ENCODE data around the gene PANX1. TPM values are rescaled to one million over a fixed set of nuclear protein-coding genes. Genes with fewer than 3 reads are reported as not detected.

Gene PANX1
- total RNA-seq, 1 donor from 2014 or later: 58.0 TPM

DNA sequence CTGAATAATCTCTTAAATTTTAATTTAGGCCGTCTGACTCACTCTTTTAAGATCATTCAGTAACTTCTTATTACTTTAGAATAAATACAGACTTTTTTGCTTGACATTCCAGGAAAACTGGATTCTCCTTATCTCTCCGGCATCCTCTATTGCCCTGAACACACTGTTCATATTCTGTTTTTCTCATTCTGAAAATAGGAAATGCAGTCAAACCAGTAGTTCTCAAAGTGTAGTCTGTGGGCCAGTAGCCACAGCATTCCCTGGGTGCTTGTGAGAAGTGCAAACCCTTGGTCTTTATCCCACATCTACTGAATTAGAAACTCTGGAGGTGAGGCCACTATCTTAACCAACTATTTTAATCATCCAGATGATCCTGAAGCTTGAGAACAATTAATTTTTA, 84.3 kb downstream of the PANX1 start:
- TF ChIP-seq, protein P1, sequence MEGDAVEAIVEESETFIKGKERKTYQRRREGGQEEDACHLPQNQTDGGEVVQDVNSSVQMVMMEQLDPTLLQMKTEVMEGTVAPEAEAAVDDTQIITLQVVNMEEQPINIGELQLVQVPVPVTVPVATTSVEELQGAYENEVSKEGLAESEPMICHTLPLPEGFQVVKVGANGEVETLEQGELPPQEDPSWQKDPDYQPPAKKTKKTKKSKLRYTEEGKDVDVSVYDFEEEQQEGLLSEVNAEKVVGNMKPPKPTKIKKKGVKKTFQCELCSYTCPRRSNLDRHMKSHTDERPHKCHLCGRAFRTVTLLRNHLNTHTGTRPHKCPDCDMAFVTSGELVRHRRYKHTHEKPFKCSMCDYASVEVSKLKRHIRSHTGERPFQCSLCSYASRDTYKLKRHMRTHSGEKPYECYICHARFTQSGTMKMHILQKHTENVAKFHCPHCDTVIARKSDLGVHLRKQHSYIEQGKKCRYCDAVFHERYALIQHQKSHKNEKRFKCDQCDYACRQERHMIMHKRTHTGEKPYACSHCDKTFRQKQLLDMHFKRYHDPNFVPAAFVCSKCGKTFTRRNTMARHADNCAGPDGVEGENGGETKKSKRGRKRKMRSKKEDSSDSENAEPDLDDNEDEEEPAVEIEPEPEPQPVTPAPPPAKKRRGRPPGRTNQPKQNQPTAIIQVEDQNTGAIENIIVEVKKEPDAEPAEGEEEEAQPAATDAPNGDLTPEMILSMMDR (IDR thresholded peaks at IDR 0.05; ENCODE audit: partially characterized antibody, unreplicated experiment): no peak
- no peak overlapping the region for H3K4me3 Mint-ChIP-seq (ENCODE audit: unreplicated experiment)
- H3K4me1 Mint-ChIP-seq (ENCODE audit: low read depth, unreplicated experiment): no peaks in the 10 kb centered on the region
- no peak overlapping the region for H3K27ac Mint-ChIP-seq (ENCODE audit: unreplicated experiment)
- no peaks in the 10 kb centered on the region for H3K9me3 Mint-ChIP-seq (ENCODE audit: unreplicated experiment)
- H3K36me3 Mint-ChIP-seq (ENCODE audit: unreplicated experiment): no peaks in the 10 kb centered on the region
- H3K27me3 Mint-ChIP-seq (ENCODE audit: unreplicated experiment): no peaks in the 10 kb centered on the region
- no peak for DNase-seq

DNA sequence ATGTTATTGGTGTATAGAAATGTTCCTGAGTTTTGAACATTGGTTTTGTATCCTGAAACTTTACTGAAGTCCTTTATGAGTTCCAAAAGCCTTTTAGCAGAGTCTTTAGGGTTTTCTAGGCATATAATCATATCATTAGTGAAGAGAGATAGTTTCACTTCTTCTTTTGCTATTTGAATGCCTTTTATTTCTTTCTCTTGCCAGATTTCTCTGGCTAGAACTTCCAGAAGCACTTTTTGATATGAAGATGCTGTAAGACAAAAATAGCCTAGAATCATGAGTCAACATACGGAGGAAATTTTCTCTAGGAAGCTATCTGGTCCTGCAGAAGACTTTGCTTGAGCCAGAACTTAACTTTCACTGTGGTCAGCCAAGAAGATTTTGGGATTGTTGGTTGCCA, 89.1 kb downstream of the PANX1 start:
- Mint-ChIP-seq H3K27ac (ENCODE audit: unreplicated experiment) (no peak overlapping the region), H3K4me3 (ENCODE audit: unreplicated experiment) (no peak overlapping the region), H3K4me1 (ENCODE audit: low read depth, unreplicated experiment) (no peaks in the 10 kb centered on the region), H3K36me3 (ENCODE audit: unreplicated experiment) (peaks cover 15% of the 10 kb centered on the region), H3K27me3 (ENCODE audit: unreplicated experiment) (no peaks in the 10 kb centered on the region), H3K9me3 (ENCODE audit: unreplicated experiment) (peaks cover 4% of the 10 kb centered on the region)
- DNase-seq: no peak
- TF ChIP-seq, protein P1 (IDR thresholded peaks at IDR 0.05; ENCODE audit: partially characterized antibody, unreplicated experiment): no peak

DNA sequence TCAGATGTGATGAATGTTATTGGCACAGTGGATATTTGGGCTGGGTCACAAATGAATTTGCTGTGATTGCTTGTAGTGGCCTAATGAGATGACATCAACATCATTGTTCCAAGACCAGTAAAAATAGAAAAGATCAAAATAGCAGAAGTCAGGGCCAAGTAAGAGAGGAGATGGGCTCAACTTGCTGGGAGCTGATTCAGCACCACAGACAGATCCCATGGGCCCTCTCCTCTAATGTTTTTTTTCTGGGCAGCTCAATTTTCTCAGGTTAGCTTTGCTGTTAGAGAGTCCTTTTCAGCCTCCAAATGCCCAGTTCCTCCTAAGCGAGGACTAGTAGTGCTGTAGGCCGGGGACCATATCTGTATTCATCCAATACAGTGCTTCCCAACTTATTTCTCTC, 89.7 kb downstream of the PANX1 start:
- Mint-ChIP-seq H3K9me3 (ENCODE audit: unreplicated experiment) (peaks cover 4% of the 10 kb centered on the region), H3K27ac (ENCODE audit: unreplicated experiment) (no peak overlapping the region), H3K27me3 (ENCODE audit: unreplicated experiment) (no peaks in the 10 kb centered on the region), H3K4me1 (ENCODE audit: low read depth, unreplicated experiment) (no peaks in the 10 kb centered on the region), H3K4me3 (ENCODE audit: unreplicated experiment) (no peak overlapping the region), H3K36me3 (ENCODE audit: unreplicated experiment) (peaks cover 15% of the 10 kb centered on the region)
- DNase-seq: no peak
- TF ChIP-seq, protein P1 (IDR thresholded peaks at IDR 0.05; ENCODE audit: partially characterized antibody, unreplicated experiment): no peak

DNA sequence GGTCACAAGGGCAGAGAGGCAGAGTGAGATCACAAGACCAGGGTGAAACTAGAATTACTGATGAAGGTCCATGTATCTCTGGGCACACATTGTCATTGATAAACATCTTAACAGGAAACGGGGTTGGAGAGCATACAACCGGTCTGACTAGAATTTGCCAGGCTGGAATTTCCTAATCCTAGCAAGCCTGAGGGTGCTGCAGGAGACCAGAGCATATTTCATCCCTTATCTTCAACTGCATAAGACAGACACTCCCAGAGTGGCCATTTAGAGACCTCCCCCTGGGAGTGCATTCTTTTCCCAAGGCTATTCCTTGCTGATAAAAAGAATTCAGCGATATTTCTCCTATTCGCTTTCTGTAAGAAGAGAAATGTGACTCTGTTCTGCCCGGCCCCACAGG, 91.1 kb downstream of the PANX1 start:
- no peaks in the 10 kb centered on the region for H3K27me3 Mint-ChIP-seq (ENCODE audit: unreplicated experiment)
- peaks cover 4% of the 10 kb centered on the region for H3K9me3 Mint-ChIP-seq (ENCODE audit: unreplicated experiment)
- H3K36me3 Mint-ChIP-seq (ENCODE audit: unreplicated experiment): peaks cover 15% of the 10 kb centered on the region
- no peak for DNase-seq
- no peak overlapping the region for H3K27ac Mint-ChIP-seq (ENCODE audit: unreplicated experiment)
- TF ChIP-seq, protein P1 (IDR thresholded peaks at IDR 0.05; ENCODE audit: partially characterized antibody, unreplicated experiment): no peak
- no peaks in the 10 kb centered on the region for H3K4me1 Mint-ChIP-seq (ENCODE audit: low read depth, unreplicated experiment)
- H3K4me3 Mint-ChIP-seq (ENCODE audit: unreplicated experiment): no peak overlapping the region

DNA sequence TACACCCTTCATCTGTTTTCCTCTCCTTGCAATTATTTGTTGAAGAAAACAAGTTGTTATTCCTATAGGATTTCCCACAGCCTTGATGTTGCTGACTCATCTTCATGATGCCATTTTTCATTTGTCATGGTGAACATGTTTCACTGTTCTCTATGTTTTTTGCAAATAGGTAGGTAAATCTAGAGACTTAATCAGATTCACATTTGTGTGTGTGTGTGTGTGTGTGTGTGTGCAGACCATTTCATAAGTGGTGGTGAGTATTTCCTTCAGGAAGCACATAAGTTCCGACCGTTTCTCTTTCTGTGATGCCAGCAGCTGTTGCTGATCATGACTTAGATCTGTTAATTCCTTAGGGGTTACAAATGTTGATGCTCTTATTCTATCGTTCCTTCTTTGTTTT, 95.4 kb downstream of the PANX1 start:
- TF ChIP-seq, protein P1 (IDR thresholded peaks at IDR 0.05; ENCODE audit: partially characterized antibody, unreplicated experiment): no peak
- Mint-ChIP-seq H3K4me3 (ENCODE audit: unreplicated experiment) (no peak overlapping the region), H3K9me3 (ENCODE audit: unreplicated experiment) (peaks cover 4% of the 10 kb centered on the region), H3K36me3 (ENCODE audit: unreplicated experiment) (peaks cover 10% of the 10 kb centered on the region), H3K27me3 (ENCODE audit: unreplicated experiment) (no peaks in the 10 kb centered on the region), H3K27ac (ENCODE audit: unreplicated experiment) (no peak overlapping the region), H3K4me1 (ENCODE audit: low read depth, unreplicated experiment) (no peaks in the 10 kb centered on the region)
- DNase-seq: no peak

Other genes starting within 250 kb of the PANX1 start
- gene HEPHL1, start 107.5 kb upstream of the PANX1 start, total RNA-seq (ENCODE audit: unreplicated experiment): not detected
- not detected for gene IZUMO1R, start 175.7 kb downstream of the PANX1 start, total RNA-seq (ENCODE audit: unreplicated experiment)

Measured in glutamatergic neuron (in vitro differentiated cells).